Measurements from ENCODE around the gene RTN4R.

DNA sequence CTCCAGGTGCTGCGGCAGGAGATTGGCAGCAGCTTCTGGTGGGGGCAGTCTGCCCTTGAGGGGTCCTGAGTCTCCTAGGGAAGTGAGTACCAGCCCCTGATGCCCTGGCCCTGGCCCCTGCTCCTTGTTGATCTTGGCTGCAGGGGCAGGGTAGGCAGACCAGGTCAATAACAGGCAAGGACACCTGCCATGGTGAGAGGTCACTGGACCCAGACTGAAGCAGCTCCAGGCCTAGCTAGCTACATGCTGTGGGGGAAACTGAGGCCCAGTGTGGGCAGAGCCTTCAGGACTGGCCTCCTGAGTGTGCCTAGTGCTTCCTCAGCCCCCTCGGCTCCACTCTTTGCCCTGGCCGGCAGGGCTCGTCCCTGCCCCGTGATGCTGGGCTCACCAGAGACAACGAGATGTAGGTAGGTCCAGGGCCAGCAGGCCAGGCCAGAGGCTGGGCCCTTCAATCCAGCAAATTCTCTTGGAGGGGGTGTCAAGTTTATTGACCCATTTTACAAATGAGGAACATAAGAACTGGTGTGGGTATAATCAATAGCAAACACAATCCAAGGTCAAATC, 20.4 kb downstream of the RTN4R start:
- TF ChIP-seq, protein P1, sequence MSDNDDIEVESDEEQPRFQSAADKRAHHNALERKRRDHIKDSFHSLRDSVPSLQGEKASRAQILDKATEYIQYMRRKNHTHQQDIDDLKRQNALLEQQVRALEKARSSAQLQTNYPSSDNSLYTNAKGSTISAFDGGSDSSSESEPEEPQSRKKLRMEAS (IDR thresholded peaks at IDR 0.05; ENCODE audit: low read depth), result no peak
- TF ChIP-seq CTCF (IDR thresholded peaks at IDR 0.05) (no peak), EP300 (IDR thresholded peaks at IDR 0.05; ENCODE audit: borderline replicate concordance in 1 of 2, low read depth in 1 of 2, low read length in 1 of 2) (no peak), JUND (IDR thresholded peaks at IDR 0.05) (no peak), TAF1 (IDR thresholded peaks at IDR 0.05; ENCODE audit: borderline replicate concordance, low read depth, low read length) (no peak), POLR2AphosphoS5 (IDR thresholded peaks at IDR 0.05; ENCODE audit: low read depth, low read length) (no peak), RFX5 (IDR thresholded peaks at IDR 0.05; ENCODE audit: low read length) (no peak), RXRA (IDR thresholded peaks at IDR 0.05; ENCODE audit: borderline replicate concordance, low read depth) (no peak), SIN3A (IDR thresholded peaks at IDR 0.05; ENCODE audit: borderline replicate concordance, low read depth, low read length) (no peak), TCF12 (IDR thresholded peaks at IDR 0.05) (no peak)
- TF ChIP-seq, protein P2, sequence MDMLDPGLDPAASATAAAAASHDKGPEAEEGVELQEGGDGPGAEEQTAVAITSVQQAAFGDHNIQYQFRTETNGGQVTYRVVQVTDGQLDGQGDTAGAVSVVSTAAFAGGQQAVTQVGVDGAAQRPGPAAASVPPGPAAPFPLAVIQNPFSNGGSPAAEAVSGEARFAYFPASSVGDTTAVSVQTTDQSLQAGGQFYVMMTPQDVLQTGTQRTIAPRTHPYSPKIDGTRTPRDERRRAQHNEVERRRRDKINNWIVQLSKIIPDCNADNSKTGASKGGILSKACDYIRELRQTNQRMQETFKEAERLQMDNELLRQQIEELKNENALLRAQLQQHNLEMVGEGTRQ (IDR thresholded peaks at IDR 0.05; ENCODE audit: borderline replicate concordance, low read depth, low read length), result no peak
